Thoracic aorta (tissue), 2 donors: ENCODE results near the gene CDRT15L2. TPM values are rescaled to one million over a fixed set of nuclear protein-coding genes. Genes with fewer than 3 reads are reported as not detected.
"Not testable (repeated sequence)": the region's sequence is repeated elsewhere in the genome, so short reads cannot be mapped to it uniquely, and the experiment has no call there.

ENCODE experiments used
- ATAC-seq: fragments of 150-250 bp; one replicate; pipeline ENCODE4 v1.8.0; 2017; ENCODE audit warnings: low read depth; ENCODE audit not compliant: insufficient number of reproducible peaks, low FRiP score
- DNase-seq: peaks from one replicate; pipeline ENCODE4 v3.0.0-alpha.2; 2020; ENCODE audit warnings: low spot score
- H3K27ac ChIP-seq, 2 donors: fragments of 200-600 bp; sonication (generic); 1 replicate in 1 of 2; 2 replicates in 1 of 2; pipeline ENCODE4 v1.5.1; 2016; ENCODE audit warnings: mild to moderate bottlenecking in 2 of 2, moderate library complexity in 2 of 2
- H3K27me3 ChIP-seq: fragments of 200-600 bp; sonication (generic); replicated peaks from 2 replicates; pipeline ENCODE4 v1.6.0; 2016; ENCODE audit warnings: mild to moderate bottlenecking; ENCODE audit not compliant: insufficient read depth
- H3K36me3 ChIP-seq: fragments of 200-600 bp; sonication (generic); one replicate; pipeline ENCODE4 v1.5.1; 2016
- H3K4me1 ChIP-seq, 2 donors: fragments of 200-600 bp; sonication (generic); 1 replicate in 1 of 2; 2 replicates in 1 of 2; pipeline versions ENCODE4 v1.5.1 to v1.6.0; 2016; ENCODE audit warnings: low read depth in 2 of 2, mild to moderate bottlenecking in 1 of 2; ENCODE audit not compliant: control insufficient read depth in 1 of 2
- H3K4me3 ChIP-seq: fragments of 200-600 bp; sonication (generic); 2 replicates; pipeline ENCODE4 v1.5.1; 2016; ENCODE audit warnings: mild to moderate bottlenecking
- H3K9me3 ChIP-seq: fragments of 200-600 bp; sonication (generic); 2 replicates; pipeline ENCODE4 v1.5.1; 2016
- CTCF ChIP-seq: fragments of 200-600 bp; sonication (generic); IDR thresholded peaks from one replicate; pipeline ENCODE4 v1.5.1; 2019; ENCODE audit warnings: antibody characterized with exemption
- total RNA-seq, 2 donors: library from RNA; depleted of rRNA; stranded (reverse); fragments of >200 nt; gene quantifications; one replicate each; pipeline versions ENCODE4 v1.1.0 to v1.2.3, GENCODE V29; 2016

CDRT15L2 gene
- total RNA-seq, 2 donors from 2014 or later: not detected

DNA sequence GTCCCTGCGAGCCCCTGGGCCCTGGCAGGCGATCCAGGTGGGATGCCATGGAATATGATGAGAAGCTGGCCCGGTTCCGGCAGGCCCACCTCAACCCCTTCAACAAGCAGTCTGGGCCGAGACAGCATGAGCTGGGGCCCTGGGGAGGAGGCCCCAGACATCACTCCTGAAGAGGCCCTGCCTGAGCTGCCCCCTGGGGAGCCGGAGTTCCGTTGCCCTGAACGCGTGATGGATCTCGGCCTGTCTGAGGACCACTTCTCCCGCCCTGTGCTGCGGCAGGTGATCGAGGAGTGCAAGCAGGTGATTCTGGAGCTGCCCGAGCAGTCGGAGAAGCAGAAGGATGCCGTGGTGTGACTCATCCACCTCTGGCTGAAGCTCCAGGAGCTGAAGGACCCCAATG is 33.1 kb downstream of the CDRT15L2 start:
- H3K4me3 ChIP-seq: no peak overlapping the region
- DNase-seq: no peak
- no peak for ATAC-seq
- TF ChIP-seq CTCF: no peak
- no peaks in the 10 kb centered on the region for H3K4me1 ChIP-seq
- H3K27me3 ChIP-seq: no peaks in the 10 kb centered on the region
- no peaks in the 10 kb centered on the region for H3K9me3 ChIP-seq
- H3K36me3 ChIP-seq: no peaks in the 10 kb centered on the region
- no peak overlapping the region for H3K27ac ChIP-seq

DNA sequence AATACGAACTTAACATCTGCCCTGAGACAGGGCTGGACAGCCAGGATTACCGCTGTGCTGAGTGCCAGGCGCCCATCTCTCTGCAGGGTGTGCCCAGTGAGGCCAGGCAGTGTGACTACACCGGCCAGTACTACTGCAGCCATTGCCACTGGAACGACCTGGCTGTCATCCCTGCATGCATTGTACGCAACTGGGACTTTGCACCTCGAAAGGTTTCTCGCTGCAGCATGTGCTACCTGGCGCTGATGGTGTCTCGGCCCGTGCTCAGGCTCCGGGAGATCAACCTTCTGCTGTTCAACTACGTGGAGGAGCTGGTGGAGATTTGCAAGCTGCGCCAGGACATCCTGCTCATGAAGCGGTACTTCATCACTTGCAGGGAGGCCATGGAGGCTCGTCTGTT is 33.7 kb downstream of the CDRT15L2 start:
- no peak for TF ChIP-seq CTCF
- no peaks in the 10 kb centered on the region for H3K4me1 ChIP-seq
- no peaks in the 10 kb centered on the region for H3K36me3 ChIP-seq
- H3K27me3 ChIP-seq: no peaks in the 10 kb centered on the region
- DNase-seq (no peak), ATAC-seq (no peak)
- no peaks in the 10 kb centered on the region for H3K9me3 ChIP-seq
- H3K4me3 ChIP-seq: no peak overlapping the region
- H3K27ac ChIP-seq: no peak overlapping the region

DNA sequence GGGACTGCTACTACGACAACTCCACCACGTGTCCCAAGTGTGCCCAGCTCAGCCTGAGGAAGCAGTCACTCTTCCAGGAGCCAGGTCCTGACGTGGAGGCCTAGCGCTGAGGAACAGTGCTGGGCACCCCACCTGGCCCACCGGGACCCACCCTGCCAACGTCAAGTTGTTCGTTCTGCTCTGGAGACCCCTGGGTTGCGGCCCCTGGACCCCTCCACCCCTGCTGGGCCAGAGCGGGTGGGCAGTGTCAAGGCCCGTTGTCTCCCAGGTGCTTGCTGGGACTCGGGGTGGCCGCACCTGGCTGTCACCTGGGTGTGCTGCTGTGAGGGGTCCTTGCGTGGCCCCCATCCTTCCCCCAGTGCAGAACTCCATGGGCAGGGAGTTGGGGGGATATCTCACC is 34.4 kb downstream of the CDRT15L2 start:
- no peak for DNase-seq
- Histone ChIP-seq H3K4me1 (no peaks in the 10 kb centered on the region), H3K27ac (no peak overlapping the region), H3K27me3 (no peaks in the 10 kb centered on the region), H3K36me3 (no peaks in the 10 kb centered on the region), H3K9me3 (no peaks in the 10 kb centered on the region), H3K4me3 (no peak overlapping the region)
- no peak for ATAC-seq
- TF ChIP-seq CTCF: no peak

- ATAC-seq, H3K27me3 ChIP-seq, H3K4me3 ChIP-seq, H3K36me3 ChIP-seq, H3K27ac ChIP-seq, DNase-seq, H3K4me1 ChIP-seq, H3K9me3 ChIP-seq: not testable (repeated sequence)
Measured at GRCh38 chr17:20615461-20615860, 35.9 kb downstream of the CDRT15L2 start.

Other genes with a start within 250 kb of the CDRT15L2 start
- 1 to 10 TPM in 1 of 2 donors, not detected in 1; 1.7 TPM for gene LGALS9B, start 112.2 kb upstream of the CDRT15L2 start, total RNA-seq